MM.1S (cell line): Measurements from ENCODE around the gene BANK1.

Experiments
- DNase-seq: peaks from one replicate; pipeline ENCODE4 v3.0.0-alpha.2; 2015
- H2AFZ ChIP-seq: fragments of 300-600 bp; sonication (generic); 2 replicates; pipeline ENCODE4 v1.6.0; 2016; ENCODE audit warnings: antibody characterized with exemption, low read length
- H3F3A ChIP-seq: fragments of 300-600 bp; sonication (generic); 2 replicates; pipeline ENCODE4 v1.6.1; 2016; ENCODE audit warnings: mild to moderate bottlenecking, antibody characterized with exemption, low read length, moderate library complexity, mixed read lengths; ENCODE audit not compliant: insufficient read depth
- H3K27ac ChIP-seq: fragments of 300-600 bp; sonication (generic); 2 replicates; pipeline ENCODE4 v1.5.1; 2016; ENCODE audit warnings: mild to moderate bottlenecking, low read length
- H3K27me3 ChIP-seq: fragments of 300-600 bp; sonication (generic); replicated peaks from 2 replicates; pipeline ENCODE4 v1.6.0; 2016; ENCODE audit warnings: low read length; ENCODE audit not compliant: insufficient read depth
- H3K36me3 ChIP-seq: fragments of 300-600 bp; sonication (generic); replicated peaks from 2 replicates; pipeline ENCODE4 v1.6.1; 2016; ENCODE audit warnings: mild to moderate bottlenecking, low read length, mixed read lengths; ENCODE audit not compliant: insufficient read depth
- H3K4me1 ChIP-seq: fragments of 300-600 bp; sonication (generic); 2 replicates; pipeline ENCODE4 v1.6.1; 2016; ENCODE audit warnings: low read length, mixed read lengths
- H3K4me2 ChIP-seq: fragments of 300-600 bp; sonication (generic); 2 replicates; pipeline ENCODE4 v1.6.0; 2016; ENCODE audit warnings: low read depth, low read length
- H3K4me3 ChIP-seq: fragments of 300-600 bp; sonication (generic); 2 replicates; pipeline ENCODE4 v1.5.1; 2016; ENCODE audit warnings: low read length, mixed read lengths
- H3K79me2 ChIP-seq: fragments of 300-600 bp; sonication (generic); 2 replicates; pipeline ENCODE4 v1.6.1; 2016; ENCODE audit warnings: mixed run types, low read length, mixed read lengths
- H3K9ac ChIP-seq: fragments of 300-600 bp; sonication (generic); 2 replicates; pipeline ENCODE4 v1.6.1; 2016; ENCODE audit warnings: low read length, mixed read lengths
- H3K9me2 ChIP-seq: fragments of 300-600 bp; sonication (generic); replicated peaks from 2 replicates; pipeline ENCODE4 v1.6.1; 2016; ENCODE audit warnings: mild to moderate bottlenecking, low read length, mixed read lengths; ENCODE audit not compliant: insufficient read depth
- H3K9me3 ChIP-seq: fragments of 300-600 bp; sonication (generic); replicated peaks from 2 replicates; pipeline ENCODE4 v1.6.1; 2016; ENCODE audit warnings: mild to moderate bottlenecking, low read length, mixed read lengths; ENCODE audit not compliant: insufficient read depth
- H4K20me1 ChIP-seq: fragments of 300-600 bp; sonication (generic); 2 replicates; pipeline ENCODE4 v1.6.1; 2016; ENCODE audit warnings: mild to moderate bottlenecking, low read length, moderate library complexity, mixed read lengths; ENCODE audit not compliant: insufficient read depth
- EZH2 ChIP-seq: fragments of 300-600 bp; sonication (generic); optimal IDR thresholded peaks from 2 replicates; pipeline ENCODE3; 2017; ENCODE audit warnings: low read depth, mild to moderate bottlenecking, antibody characterized with exemption, low read length, mixed read lengths
- EZH2phosphoT487 ChIP-seq: fragments of 300-600 bp; sonication (generic); IDR thresholded peaks from 2 replicates; pipeline ENCODE4 v1.6.1; 2018; ENCODE audit warnings: antibody characterized with exemption, low read length
- TF ChIP-seq, protein P1 (sequence below): fragments of 300-600 bp; sonication (generic); IDR thresholded peaks from 2 replicates; pipeline ENCODE4 v1.5.1; 2016; ENCODE audit warnings: antibody characterized with exemption, low read length, mixed read lengths

BANK1 gene

DNA sequence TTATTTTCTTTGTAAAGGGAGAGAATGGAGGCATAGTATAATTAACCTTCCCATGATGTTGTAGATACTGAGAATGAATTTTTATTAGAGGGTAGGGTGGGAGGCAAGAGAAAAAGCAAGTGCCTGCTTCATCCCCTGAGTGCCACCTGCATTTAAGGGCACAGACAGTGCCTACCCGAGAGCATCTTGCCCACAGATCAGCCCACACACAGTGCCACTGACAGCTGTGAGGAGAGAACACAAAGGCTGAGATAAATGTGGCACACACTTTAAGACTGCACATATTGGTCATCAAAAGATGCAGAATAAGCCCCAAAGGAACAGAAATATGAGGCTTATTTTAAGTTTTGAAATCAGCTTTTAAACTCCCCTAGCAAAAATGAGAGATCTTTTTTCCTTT lies 304.0 kb downstream of the BANK1 start:
- no peaks in the 10 kb centered on the region for H3K9me2 ChIP-seq
- DNase-seq, result no peak
- no peak overlapping the region for H3K27ac ChIP-seq
- no peak overlapping the region for H3K9ac ChIP-seq
- no peaks in the 10 kb centered on the region for H3K79me2 ChIP-seq
- no peak overlapping the region for H2AFZ ChIP-seq
- H3K4me1 ChIP-seq, result no peaks in the 10 kb centered on the region
- H3K4me2 ChIP-seq, result no peak overlapping the region
- H3K27me3 ChIP-seq, result no peaks in the 10 kb centered on the region
- no peaks in the 10 kb centered on the region for H3F3A ChIP-seq
- H4K20me1 ChIP-seq, result no peaks in the 10 kb centered on the region
- no peaks in the 10 kb centered on the region for H3K36me3 ChIP-seq
- no peaks in the 10 kb centered on the region for H3K9me3 ChIP-seq
- no peak overlapping the region for H3K4me3 ChIP-seq
- TF ChIP-seq, protein P1, sequence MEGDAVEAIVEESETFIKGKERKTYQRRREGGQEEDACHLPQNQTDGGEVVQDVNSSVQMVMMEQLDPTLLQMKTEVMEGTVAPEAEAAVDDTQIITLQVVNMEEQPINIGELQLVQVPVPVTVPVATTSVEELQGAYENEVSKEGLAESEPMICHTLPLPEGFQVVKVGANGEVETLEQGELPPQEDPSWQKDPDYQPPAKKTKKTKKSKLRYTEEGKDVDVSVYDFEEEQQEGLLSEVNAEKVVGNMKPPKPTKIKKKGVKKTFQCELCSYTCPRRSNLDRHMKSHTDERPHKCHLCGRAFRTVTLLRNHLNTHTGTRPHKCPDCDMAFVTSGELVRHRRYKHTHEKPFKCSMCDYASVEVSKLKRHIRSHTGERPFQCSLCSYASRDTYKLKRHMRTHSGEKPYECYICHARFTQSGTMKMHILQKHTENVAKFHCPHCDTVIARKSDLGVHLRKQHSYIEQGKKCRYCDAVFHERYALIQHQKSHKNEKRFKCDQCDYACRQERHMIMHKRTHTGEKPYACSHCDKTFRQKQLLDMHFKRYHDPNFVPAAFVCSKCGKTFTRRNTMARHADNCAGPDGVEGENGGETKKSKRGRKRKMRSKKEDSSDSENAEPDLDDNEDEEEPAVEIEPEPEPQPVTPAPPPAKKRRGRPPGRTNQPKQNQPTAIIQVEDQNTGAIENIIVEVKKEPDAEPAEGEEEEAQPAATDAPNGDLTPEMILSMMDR, result no peak
- TF ChIP-seq EZH2 (no peak), EZH2phosphoT487 (no peak)

DNA sequence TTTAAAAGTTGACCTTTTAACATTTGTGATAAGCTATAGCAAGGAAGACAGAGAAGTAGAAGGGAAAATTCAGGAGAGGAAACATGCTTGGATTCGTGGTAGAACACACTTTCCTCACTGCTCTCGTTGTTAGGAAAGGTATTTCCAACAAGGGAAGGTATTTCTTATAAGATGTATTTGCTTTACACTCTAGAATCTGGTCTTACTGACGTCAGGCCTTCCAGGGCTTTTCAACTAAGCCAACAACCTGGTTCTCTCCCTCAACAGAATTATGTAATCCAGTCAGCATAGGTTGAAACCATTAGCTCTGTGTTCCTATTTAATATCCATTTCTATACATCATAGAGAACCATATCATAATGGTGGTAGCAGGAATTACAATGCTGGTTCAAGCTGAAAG lies 312.8 kb downstream of the BANK1 start:
- Histone ChIP-seq H3K27ac (no peak overlapping the region), H4K20me1 (no peaks in the 10 kb centered on the region), H3F3A (no peaks in the 10 kb centered on the region), H3K27me3 (no peaks in the 10 kb centered on the region), H3K9me2 (no peaks in the 10 kb centered on the region), H3K4me3 (no peak overlapping the region), H3K4me2 (no peak overlapping the region), H3K4me1 (no peaks in the 10 kb centered on the region), H2AFZ (no peak overlapping the region), H3K9ac (no peak overlapping the region), H3K79me2 (no peaks in the 10 kb centered on the region), H3K36me3 (no peaks in the 10 kb centered on the region), H3K9me3 (no peaks in the 10 kb centered on the region)
- TF ChIP-seq, protein P1, result no peak
- TF ChIP-seq EZH2phosphoT487, result no peak
- TF ChIP-seq EZH2, result no peak
- DNase-seq, result no peak

DNA sequence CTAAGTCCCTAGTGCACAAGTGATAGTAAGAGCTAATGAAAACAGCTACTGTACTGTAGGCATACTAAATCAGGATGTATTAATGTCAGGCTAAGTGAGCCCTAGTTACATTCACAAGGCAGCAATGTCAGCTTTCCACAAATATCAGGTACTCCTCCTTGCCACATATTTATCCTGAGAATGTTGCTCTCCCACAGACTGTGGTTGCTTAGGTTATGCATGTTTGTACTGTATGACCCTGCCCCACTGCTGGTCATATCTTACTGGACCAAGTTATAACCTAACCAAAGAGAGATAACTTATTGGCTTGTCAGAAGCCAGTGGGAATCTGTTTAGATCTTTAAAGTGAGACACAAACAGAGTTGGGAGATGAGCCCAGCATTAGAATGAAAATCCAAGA lies 313.7 kb downstream of the BANK1 start:
- H4K20me1 ChIP-seq, result no peaks in the 10 kb centered on the region
- no peak for DNase-seq
- no peaks in the 10 kb centered on the region for H3K9me2 ChIP-seq
- H3K4me1 ChIP-seq, result no peaks in the 10 kb centered on the region
- no peaks in the 10 kb centered on the region for H3K36me3 ChIP-seq
- H3K9me3 ChIP-seq, result no peaks in the 10 kb centered on the region
- no peak overlapping the region for H3K27ac ChIP-seq
- no peak for TF ChIP-seq EZH2
- no peak for TF ChIP-seq EZH2phosphoT487
- TF ChIP-seq, protein P1, result no peak
- H2AFZ ChIP-seq, result no peak overlapping the region
- no peaks in the 10 kb centered on the region for H3K27me3 ChIP-seq
- no peak overlapping the region for H3K4me2 ChIP-seq
- H3F3A ChIP-seq, result no peaks in the 10 kb centered on the region
- H3K4me3 ChIP-seq, result no peak overlapping the region
- H3K9ac ChIP-seq, result no peak overlapping the region
- H3K79me2 ChIP-seq, result no peaks in the 10 kb centered on the region

DNA sequence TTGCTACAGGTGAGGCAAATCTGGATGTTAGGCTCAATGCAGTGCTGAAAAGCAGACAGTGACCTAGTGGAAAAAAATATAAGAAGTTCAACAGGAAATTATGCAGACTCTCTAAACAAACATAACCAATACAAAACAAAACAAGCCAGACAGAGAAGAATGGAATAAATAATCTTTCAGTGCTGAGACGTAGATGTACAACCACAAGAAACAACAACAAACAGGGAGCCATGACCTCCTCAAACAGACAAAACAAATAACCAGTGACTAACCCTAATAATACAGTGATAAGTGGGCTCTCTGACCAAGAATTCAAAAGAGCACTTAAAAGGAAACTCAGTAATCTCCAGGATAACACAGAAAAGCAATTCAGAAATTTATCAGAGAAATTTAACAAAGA lies 315.5 kb downstream of the BANK1 start:
- Histone ChIP-seq H2AFZ (no peak overlapping the region), H3K9ac (no peak overlapping the region), H3F3A (no peaks in the 10 kb centered on the region), H3K4me3 (no peak overlapping the region), H3K4me2 (no peak overlapping the region), H3K9me2 (no peaks in the 10 kb centered on the region), H3K27me3 (no peaks in the 10 kb centered on the region), H3K36me3 (no peaks in the 10 kb centered on the region), H3K27ac (no peak overlapping the region), H3K9me3 (no peaks in the 10 kb centered on the region), H3K4me1 (no peaks in the 10 kb centered on the region), H4K20me1 (no peaks in the 10 kb centered on the region), H3K79me2 (no peaks in the 10 kb centered on the region)
- TF ChIP-seq, protein P1, result no peak
- no peak for TF ChIP-seq EZH2
- no peak for DNase-seq
